Epithelial cell of esophagus (primary cell): Measurements from ENCODE around the gene ACIN1.

Experiments
- DNase-seq: peaks from one replicate; pipeline ENCODE4 v3.0.0; 2010; ENCODE audit warnings: low read depth
- H3K4me3 ChIP-seq: 2 replicates; pipeline ENCODE4 v1.5.1; 2011; ENCODE audit warnings: mild to moderate bottlenecking, low read length, control low read depth
- TF ChIP-seq, protein P1 (sequence below): IDR thresholded peaks from 2 replicates; pipeline ENCODE4 v1.5.1; 2011; ENCODE audit warnings: low read depth, mild to moderate bottlenecking, low read length, control low read depth, inconsistent platforms; ENCODE audit not compliant: insufficient read depth; ENCODE audit errors: missing control alignments

Gene ACIN1

GRCh38 chr14:23101213-23101970 lies 6.5 kb upstream of the ACIN1 start:
- DNase-seq: no peak
- H3K4me3 ChIP-seq: no peak overlapping the region
- TF ChIP-seq, protein P1, sequence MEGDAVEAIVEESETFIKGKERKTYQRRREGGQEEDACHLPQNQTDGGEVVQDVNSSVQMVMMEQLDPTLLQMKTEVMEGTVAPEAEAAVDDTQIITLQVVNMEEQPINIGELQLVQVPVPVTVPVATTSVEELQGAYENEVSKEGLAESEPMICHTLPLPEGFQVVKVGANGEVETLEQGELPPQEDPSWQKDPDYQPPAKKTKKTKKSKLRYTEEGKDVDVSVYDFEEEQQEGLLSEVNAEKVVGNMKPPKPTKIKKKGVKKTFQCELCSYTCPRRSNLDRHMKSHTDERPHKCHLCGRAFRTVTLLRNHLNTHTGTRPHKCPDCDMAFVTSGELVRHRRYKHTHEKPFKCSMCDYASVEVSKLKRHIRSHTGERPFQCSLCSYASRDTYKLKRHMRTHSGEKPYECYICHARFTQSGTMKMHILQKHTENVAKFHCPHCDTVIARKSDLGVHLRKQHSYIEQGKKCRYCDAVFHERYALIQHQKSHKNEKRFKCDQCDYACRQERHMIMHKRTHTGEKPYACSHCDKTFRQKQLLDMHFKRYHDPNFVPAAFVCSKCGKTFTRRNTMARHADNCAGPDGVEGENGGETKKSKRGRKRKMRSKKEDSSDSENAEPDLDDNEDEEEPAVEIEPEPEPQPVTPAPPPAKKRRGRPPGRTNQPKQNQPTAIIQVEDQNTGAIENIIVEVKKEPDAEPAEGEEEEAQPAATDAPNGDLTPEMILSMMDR: no peak

DNA sequence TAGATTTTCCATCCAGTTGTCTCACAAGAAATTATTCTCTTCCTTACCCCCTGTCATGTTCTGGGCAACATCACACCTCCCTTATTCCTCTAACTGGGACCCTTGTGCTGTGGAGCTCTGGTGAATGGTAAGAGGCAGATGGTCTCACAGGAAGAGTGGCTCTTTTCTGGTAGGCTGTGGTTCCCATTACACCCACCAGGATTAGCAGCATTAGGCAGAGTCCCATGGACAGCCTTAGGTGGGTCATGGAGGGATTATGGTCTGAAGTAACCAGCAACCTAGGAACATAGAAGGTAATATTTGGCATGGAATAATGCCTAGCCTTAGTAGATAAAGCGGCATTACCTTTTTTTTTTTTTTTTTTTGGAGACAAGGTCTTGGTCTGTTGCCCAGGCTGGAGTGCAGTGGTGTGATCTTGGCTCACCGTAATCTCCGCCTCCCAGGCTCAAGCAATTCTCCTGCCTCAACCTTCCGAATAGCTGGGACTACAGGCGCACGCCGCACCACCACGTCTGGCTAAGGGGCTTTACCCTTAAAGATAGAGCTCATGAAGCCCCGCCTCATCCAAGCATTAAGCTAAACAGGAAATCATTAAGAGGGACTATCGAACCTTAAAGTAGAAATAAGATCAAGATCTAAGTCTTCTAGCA lies 4.4 kb upstream of the ACIN1 start:
- no peak for DNase-seq
- no peak overlapping the region for H3K4me3 ChIP-seq
- TF ChIP-seq, protein P1: peak; percentile 18

- no peak for DNase-seq
- no peak overlapping the region for H3K4me3 ChIP-seq
- TF ChIP-seq, protein P1: no peak
These were observed 2.9 kb upstream of the ACIN1 start for GRCh38 chr14:23097786-23098185.

DNA sequence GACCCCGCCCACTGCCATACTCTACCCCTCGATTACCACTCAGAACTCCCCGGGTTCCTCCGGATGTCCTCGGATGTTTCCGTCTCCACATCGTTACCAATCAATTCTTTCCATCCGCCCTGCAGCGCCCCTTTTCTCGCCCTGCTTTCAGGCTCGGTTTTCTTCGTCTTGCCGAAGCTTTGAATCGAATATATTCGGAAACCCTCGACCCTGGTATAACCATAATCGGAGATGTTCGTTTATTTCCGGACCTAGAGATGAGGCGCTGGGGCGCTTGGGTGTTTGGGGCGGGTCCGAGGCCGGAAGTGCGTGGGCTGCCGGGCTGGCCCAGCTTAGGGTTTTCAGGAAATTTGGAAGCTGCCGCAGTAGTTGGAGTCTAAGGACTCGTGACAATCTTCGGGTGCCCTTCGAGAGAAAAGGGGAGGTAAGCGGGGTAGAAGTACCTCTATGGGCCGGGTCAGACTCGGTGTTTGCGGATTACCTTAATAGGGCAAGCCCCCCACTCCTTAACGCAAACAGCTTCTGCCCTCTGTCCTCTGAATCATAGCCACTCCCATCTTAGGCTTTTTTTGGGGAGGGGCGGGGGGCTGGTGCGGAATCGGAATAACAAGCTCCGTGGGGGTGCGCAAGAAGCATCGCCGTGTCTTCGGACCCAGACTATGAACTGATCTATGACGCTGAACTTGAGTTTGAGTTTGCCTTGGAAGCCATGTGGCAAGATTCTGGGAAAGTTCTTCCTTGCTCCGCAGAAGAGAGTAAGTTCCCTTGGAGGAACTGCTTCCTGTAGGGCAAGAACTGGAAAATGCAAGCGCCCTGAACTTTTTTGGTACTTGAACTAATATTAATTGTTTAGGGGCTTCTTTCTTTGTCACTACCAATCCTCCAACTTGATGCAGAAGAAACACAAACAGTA lies 516 bp upstream of the ACIN1 start, which contains the start of gene C14orf119:
Gene C14orf119 (plus strand): TSS at position 310 of the 913 bp plus-strand sequence. CDS start 2,154 bp downstream, outside the sequence.
- H3K4me3 ChIP-seq: peak within 1 kb of the TSS; percentile 93
- peak; percentile 99 for DNase-seq
- TF ChIP-seq, protein P1: no peak

GRCh38 chr14:23093991-23094665 lies 808 bp downstream of the ACIN1 start:
- TF ChIP-seq, protein P1: no peak
- DNase-seq: no peak

DNA sequence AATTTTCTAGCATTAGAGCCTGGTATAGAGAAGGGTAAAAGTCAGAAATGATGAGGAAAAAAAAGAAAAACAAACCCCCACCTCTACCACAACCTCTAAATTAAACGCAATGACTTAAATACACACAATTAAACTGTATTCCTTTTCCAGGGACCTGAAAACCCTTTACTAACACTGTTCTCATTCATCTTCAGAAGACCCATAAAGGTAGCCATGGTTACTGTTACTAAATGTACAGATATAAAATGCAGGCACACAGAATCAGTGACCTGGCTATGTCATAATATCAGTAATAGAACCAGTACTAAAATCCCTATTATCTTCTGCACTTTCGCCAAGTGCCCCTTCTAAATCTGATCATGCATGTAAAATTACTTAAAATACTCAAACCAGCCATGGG lies 1.4 kb downstream of the ACIN1 start:
- H3K4me3 ChIP-seq: peak overlapping the region; percentile 93
- TF ChIP-seq, protein P1: no peak
- DNase-seq: no peak

More at GRCh38 chr14:23093991-23094665, 808 bp downstream of the ACIN1 start:
- H3K4me3 ChIP-seq: peak overlapping the region; percentile 93
